Stimulated activated CD4-positive, alpha-beta T cell treated with anti-CD3 and anti-CD28 coated beads, Interleukin-15, amount 100 ng/mL, for 48 hours (primary cell): ENCODE measurements around the gene AP2A1.

ENCODE experiments used
- DNase-seq, 2 donors: peaks; one replicate each; pipeline ENCODE4 v3.0.0-alpha.2; 2020; ENCODE audit warnings: low read depth in 2 of 2

The AP2A1 gene

GRCh38 chr19:49792829-49793560 lies 26.2 kb downstream of the AP2A1 start:
- DNase-seq = no peak

GRCh38 chr19:49793561-49793840 lies 26.7 kb downstream of the AP2A1 start:
- DNase-seq = no peak

- no peak for DNase-seq
Measured at GRCh38 chr19:49795615-49796014, 28.8 kb downstream of the AP2A1 start.

GRCh38 chr19:49798574-49798973 lies 31.8 kb downstream of the AP2A1 start:
- DNase-seq = no peak

GRCh38 chr19:49799271-49799797 lies 32.5 kb downstream of the AP2A1 start:
- DNase-seq = no peak

DNA sequence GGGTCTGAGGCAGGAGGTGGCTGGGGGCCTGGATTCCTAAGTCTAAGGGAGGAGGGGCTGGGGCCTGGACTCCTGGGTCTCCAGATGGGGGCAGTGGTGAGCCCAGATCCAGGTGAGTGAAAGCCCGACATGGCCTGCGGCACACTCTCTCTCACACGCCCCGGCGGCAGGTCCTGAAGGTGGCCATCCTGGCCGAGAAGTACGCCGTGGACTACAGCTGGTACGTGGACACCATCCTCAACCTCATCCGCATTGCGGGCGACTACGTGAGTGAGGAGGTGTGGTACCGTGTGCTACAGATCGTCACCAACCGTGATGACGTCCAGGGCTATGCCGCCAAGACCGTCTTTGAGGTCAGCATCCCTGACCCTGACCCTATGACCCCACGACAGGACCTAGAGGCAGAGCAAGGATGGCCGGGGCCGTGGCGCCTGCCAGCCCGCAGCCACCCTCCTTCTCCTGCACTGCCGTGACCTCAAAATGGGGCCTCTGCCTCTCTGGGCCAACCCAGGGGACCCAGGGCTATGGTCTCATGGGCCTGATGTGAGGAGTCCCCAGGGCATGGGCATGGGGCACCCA lies 33.1 kb downstream of the AP2A1 start:
- DNase-seq = no peak

DNA sequence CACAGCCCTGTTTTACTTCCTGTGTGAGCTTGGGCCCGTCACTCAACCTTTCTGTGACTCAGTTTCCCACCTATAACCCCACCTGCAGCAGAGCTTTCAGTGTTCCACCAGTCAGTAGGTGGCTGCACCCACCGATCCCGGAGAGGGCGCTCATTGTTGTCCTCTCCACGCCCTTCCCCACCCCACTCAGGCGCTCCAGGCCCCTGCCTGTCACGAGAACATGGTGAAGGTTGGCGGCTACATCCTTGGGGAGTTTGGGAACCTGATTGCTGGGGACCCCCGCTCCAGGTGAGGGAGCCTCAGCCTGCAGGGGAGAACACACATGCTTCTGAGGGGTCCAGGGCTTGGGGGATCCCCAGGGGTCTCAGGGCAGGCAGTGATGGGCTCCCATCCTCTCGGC lies 34.0 kb downstream of the AP2A1 start:
- DNase-seq = no peak

DNA sequence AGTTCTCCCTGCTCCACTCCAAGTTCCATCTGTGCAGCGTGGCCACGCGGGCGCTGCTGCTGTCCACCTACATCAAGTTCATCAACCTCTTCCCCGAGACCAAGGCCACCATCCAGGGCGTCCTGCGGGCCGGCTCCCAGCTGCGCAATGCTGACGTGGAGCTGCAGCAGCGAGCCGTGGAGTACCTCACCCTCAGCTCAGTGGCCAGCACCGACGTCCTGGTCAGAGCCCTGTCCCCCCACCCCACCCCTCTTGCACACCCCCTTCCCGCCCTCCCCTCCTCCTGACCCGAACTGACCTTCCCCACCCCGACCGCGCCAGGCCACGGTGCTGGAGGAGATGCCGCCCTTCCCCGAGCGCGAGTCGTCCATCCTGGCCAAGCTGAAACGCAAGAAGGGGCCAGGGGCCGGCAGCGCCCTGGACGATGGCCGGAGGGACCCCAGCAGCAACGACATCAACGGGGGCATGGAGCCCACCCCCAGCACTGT lies 34.6 kb downstream of the AP2A1 start:
- no peak for DNase-seq

GRCh38 chr19:49801966-49802661 lies 35.3 kb downstream of the AP2A1 start:
- no peak for DNase-seq

GRCh38 chr19:49802836-49803528 lies 36.2 kb downstream of the AP2A1 start:
- no peak for DNase-seq

DNA sequence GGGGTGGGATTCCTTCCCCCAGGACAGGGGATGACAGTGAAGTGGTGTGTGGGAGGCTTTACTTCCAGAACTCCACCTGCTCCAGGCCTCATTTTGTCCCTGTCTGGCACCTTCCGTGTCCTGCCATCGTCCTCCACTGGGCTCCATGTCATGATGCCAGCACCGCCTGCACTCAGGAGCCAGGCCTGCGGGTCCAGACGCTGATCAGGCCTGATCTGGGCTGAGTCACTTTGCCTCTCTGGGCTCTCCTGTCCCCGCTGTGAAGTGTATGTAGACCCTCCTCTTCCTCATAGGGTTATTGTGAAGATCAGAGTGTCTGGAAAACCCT lies 36.7 kb downstream of the AP2A1 start:
- no peak for DNase-seq

GRCh38 chr19:49805822-49806619 lies 39.2 kb downstream of the AP2A1 start:
- DNase-seq = no peak

- no peak for DNase-seq
Measured at GRCh38 chr19:49806620-49806959, 39.8 kb downstream of the AP2A1 start.

GRCh38 chr19:49807058-49807903 lies 40.5 kb downstream of the AP2A1 start:
- DNase-seq = no peak

GRCh38 chr19:49807904-49808675 lies 41.3 kb downstream of the AP2A1 start:
- no peak for DNase-seq

DNA sequence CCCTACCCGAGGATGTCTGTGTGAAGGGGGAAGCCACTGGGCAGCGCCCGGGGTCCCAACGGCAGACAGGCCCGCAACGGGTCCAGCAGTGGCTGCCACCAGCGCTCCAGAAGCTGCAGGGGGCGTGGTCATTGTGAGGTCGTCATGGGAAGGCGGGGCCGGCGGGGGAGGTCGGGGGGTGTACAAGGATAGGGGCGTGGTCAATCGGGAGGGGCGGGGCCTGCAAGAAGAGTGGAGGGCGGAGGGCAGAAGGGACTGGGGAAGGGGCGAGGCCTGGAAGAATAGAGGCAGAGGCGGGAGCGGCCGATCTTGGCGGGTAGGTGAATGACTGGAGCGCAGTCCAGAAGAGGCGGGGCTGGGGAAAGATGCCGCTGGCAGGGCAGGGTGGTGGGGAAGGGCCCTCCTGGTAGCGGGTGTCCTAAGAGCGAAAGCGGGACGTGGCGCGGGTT lies 41.9 kb downstream of the AP2A1 start:
- peak; percentile 74 to 85 for DNase-seq

- DNase-seq = no peak
Measured at GRCh38 chr19:49809160-49809940, 42.5 kb downstream of the AP2A1 start.

GRCh38 chr19:49809941-49810389 lies 43.2 kb downstream of the AP2A1 start:
- DNase-seq = no peak

DNA sequence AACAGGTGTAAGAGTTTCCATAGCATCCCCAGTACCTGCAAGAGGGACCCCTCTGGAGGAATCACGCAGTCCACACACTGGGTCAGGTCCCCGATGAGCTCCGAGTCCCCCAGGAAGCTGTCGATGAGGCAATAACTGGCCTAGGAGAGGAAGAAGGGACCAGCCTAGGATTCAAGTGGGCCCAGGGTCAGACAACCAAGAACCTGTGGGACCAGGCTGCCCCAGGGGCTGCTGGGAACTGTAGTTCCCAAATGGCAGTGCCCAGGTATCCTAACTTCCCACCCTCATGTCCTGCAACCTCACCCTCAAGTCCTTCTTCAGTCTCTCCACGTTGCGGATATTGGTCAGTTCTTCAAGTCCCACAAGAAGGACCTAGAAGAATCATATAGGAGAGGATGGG lies 44.5 kb downstream of the AP2A1 start:
- DNase-seq = no peak
